T-helper 17 cell (primary cell): ENCODE data around the gene CAMK1D. TPM values are rescaled to one million over a fixed set of nuclear protein-coding genes. Genes with fewer than 3 reads are reported as not detected.
"Not testable (repeated sequence)": the region's sequence is repeated elsewhere in the genome, so short reads cannot be mapped to it uniquely, and the experiment has no call there.

Experiments
- ATAC-seq: fragments of 150-1000 bp; cut with Tn5 transposase; 2 replicates; pipeline ENCODE4 v1.10.0; 2021; ENCODE audit warnings: mild to moderate bottlenecking, moderate library complexity
- DNase-seq, 3 donors: peaks; one replicate each; pipeline versions ENCODE4 v3.0.0 to v3.0.0-alpha.2; 2020 to 2021
- H3K9me3 ChIP-seq: one replicate; pipeline ENCODE4 v1.7.0; 2013; ENCODE audit warnings: low read length, mild to moderate bottlenecking; ENCODE audit not compliant: control insufficient read depth, poor library complexity, severe bottlenecking
- H3K27ac Mint-ChIP-seq: one replicate; pipeline ENCODE4 v1.8.0; 2022; ENCODE audit warnings: mild to moderate bottlenecking, moderate library complexity, mixed read lengths
- H3K27me3 Mint-ChIP-seq: one replicate; pipeline ENCODE4 v1.8.0; 2022; ENCODE audit warnings: mixed read lengths
- H3K36me3 Mint-ChIP-seq: one replicate; pipeline ENCODE4 v1.8.0; 2022; ENCODE audit warnings: low read depth, mixed read lengths
- H3K4me1 Mint-ChIP-seq: one replicate; pipeline ENCODE4 v1.8.0; 2022; ENCODE audit warnings: mild to moderate bottlenecking, mixed read lengths
- H3K4me3 Mint-ChIP-seq: one replicate; pipeline ENCODE4 v1.8.0; 2022; ENCODE audit warnings: mild to moderate bottlenecking, moderate library complexity, mixed read lengths
- total RNA-seq, 4 donors: library from RNA in 2 of 4; stranded (reverse) in 2 of 4; gene quantifications; one replicate each; pipeline ENCODE4 v1.2.3 and lab custom pipeline; 2022 to 2026

CAMK1D gene
- total RNA-seq, 2 donors from 2014 or later, result 31.1 to 47.3 TPM

- DNase-seq, result no peak
Measured at GRCh38 chr10:12707461-12708185, 358.3 kb downstream of the CAMK1D start.

GRCh38 chr10:12709000-12709401, 359.7 kb downstream of the CAMK1D start:
- no peaks in the 10 kb centered on the region for H3K36me3 Mint-ChIP-seq
- peak overlapping the region; percentile 45 for H3K27ac Mint-ChIP-seq
- ATAC-seq (no peak), DNase-seq (no peak)
- no peaks in the 10 kb centered on the region for H3K27me3 Mint-ChIP-seq
- H3K9me3 ChIP-seq, result no peaks in the 10 kb centered on the region
- H3K4me3 Mint-ChIP-seq, result no peak overlapping the region
- H3K4me1 Mint-ChIP-seq, result peaks cover 9% of the 10 kb centered on the region

More at GRCh38 chr10:12707461-12708185, 358.3 kb downstream of the CAMK1D start:
- no peaks in the 10 kb centered on the region for H3K9me3 ChIP-seq
- no peaks in the 10 kb centered on the region for H3K27me3 Mint-ChIP-seq
- peak; percentile 26 for ATAC-seq
- peaks cover 9% of the 10 kb centered on the region for H3K4me1 Mint-ChIP-seq
- no peak overlapping the region for H3K4me3 Mint-ChIP-seq
- H3K36me3 Mint-ChIP-seq, result no peaks in the 10 kb centered on the region
- H3K27ac Mint-ChIP-seq, result peak overlapping the region; percentile 63

- DNase-seq, result no peak
- ATAC-seq, result no peak
Measured at GRCh38 chr10:12709521-12709963, 360.2 kb downstream of the CAMK1D start.

GRCh38 chr10:12710157-12710556, 360.8 kb downstream of the CAMK1D start:
- DNase-seq (no peak), ATAC-seq (no peak)
- Mint-ChIP-seq H3K4me3 (no peak overlapping the region), H3K27ac (no peak overlapping the region), H3K4me1 (peaks cover 12% of the 10 kb centered on the region), H3K27me3 (no peaks in the 10 kb centered on the region), H3K36me3 (no peaks in the 10 kb centered on the region)
- H3K9me3 ChIP-seq, result no peaks in the 10 kb centered on the region

More at GRCh38 chr10:12709521-12709963, 360.2 kb downstream of the CAMK1D start:
- Mint-ChIP-seq H3K27ac (peak overlapping the region; percentile 45), H3K4me3 (no peak overlapping the region), H3K36me3 (no peaks in the 10 kb centered on the region), H3K4me1 (peaks cover 9% of the 10 kb centered on the region), H3K27me3 (no peaks in the 10 kb centered on the region)
- no peaks in the 10 kb centered on the region for H3K9me3 ChIP-seq

GRCh38 chr10:12710594-12711349, 361.4 kb downstream of the CAMK1D start:
- H3K36me3 Mint-ChIP-seq, result no peaks in the 10 kb centered on the region
- H3K27ac Mint-ChIP-seq, result no peak overlapping the region
- no peaks in the 10 kb centered on the region for H3K27me3 Mint-ChIP-seq
- peak; percentile 47 to 67 (median 49) for DNase-seq
- peak overlapping the region; percentile 19 for H3K4me3 Mint-ChIP-seq
- H3K4me1 Mint-ChIP-seq, result peaks cover 12% of the 10 kb centered on the region
- peak; percentile 89 for ATAC-seq
- H3K9me3 ChIP-seq, result no peaks in the 10 kb centered on the region

- no peak overlapping the region for H3K27ac Mint-ChIP-seq
Measured at GRCh38 chr10:12711350-12711708, 362.0 kb downstream of the CAMK1D start.

GRCh38 chr10:12712293-12712983, 363.1 kb downstream of the CAMK1D start:
- peaks cover 10% of the 10 kb centered on the region for H3K4me1 Mint-ChIP-seq
- H3K27ac Mint-ChIP-seq, result no peak overlapping the region
- DNase-seq (no peak), ATAC-seq (no peak)
- H3K9me3 ChIP-seq, result no peaks in the 10 kb centered on the region
- H3K36me3 Mint-ChIP-seq, result no peaks in the 10 kb centered on the region
- no peak overlapping the region for H3K4me3 Mint-ChIP-seq
- no peaks in the 10 kb centered on the region for H3K27me3 Mint-ChIP-seq

More at GRCh38 chr10:12711350-12711708, 362.0 kb downstream of the CAMK1D start:
- no peaks in the 10 kb centered on the region for H3K9me3 ChIP-seq
- ATAC-seq (no peak), DNase-seq (no peak)
- H3K27me3 Mint-ChIP-seq, result no peaks in the 10 kb centered on the region
- no peaks in the 10 kb centered on the region for H3K36me3 Mint-ChIP-seq
- no peak overlapping the region for H3K4me3 Mint-ChIP-seq
- peaks cover 10% of the 10 kb centered on the region for H3K4me1 Mint-ChIP-seq

GRCh38 chr10:12712984-12713316, 363.6 kb downstream of the CAMK1D start:
- ATAC-seq, DNase-seq, H3K27me3 Mint-ChIP-seq, H3K27ac Mint-ChIP-seq, H3K4me1 Mint-ChIP-seq, H3K36me3 Mint-ChIP-seq, H3K4me3 Mint-ChIP-seq, H3K9me3 ChIP-seq: not testable (repeated sequence)

- Mint-ChIP-seq H3K4me1 (peaks cover 10% of the 10 kb centered on the region), H3K27me3 (no peaks in the 10 kb centered on the region), H3K27ac (no peak overlapping the region), H3K4me3 (no peak overlapping the region), H3K36me3 (no peaks in the 10 kb centered on the region)
- H3K9me3 ChIP-seq, result no peaks in the 10 kb centered on the region
- ATAC-seq, result no peak
- no peak for DNase-seq
Measured at GRCh38 chr10:12716042-12716441, 366.7 kb downstream of the CAMK1D start.

- peaks cover 3% of the 10 kb centered on the region for H3K36me3 Mint-ChIP-seq
- peaks cover 10% of the 10 kb centered on the region for H3K4me1 Mint-ChIP-seq
- H3K27me3 Mint-ChIP-seq, result no peaks in the 10 kb centered on the region
- H3K9me3 ChIP-seq, result no peaks in the 10 kb centered on the region
- ATAC-seq (no peak), DNase-seq (no peak)
- H3K27ac Mint-ChIP-seq, result no peak overlapping the region
- H3K4me3 Mint-ChIP-seq, result no peak overlapping the region
Measured at GRCh38 chr10:12717981-12718707, 368.8 kb downstream of the CAMK1D start.

- H3K27ac Mint-ChIP-seq, result no peak overlapping the region
- no peaks in the 10 kb centered on the region for H3K9me3 ChIP-seq
- H3K36me3 Mint-ChIP-seq, result peaks cover 3% of the 10 kb centered on the region
- peaks cover 13% of the 10 kb centered on the region for H3K4me1 Mint-ChIP-seq
- DNase-seq (no peak), ATAC-seq (no peak)
- H3K4me3 Mint-ChIP-seq, result no peak overlapping the region
- no peaks in the 10 kb centered on the region for H3K27me3 Mint-ChIP-seq
Measured at GRCh38 chr10:12719365-12719764, 370.0 kb downstream of the CAMK1D start.

- ATAC-seq, result no peak
Measured at GRCh38 chr10:12720217-12720981, 371.1 kb downstream of the CAMK1D start.

More at GRCh38 chr10:12720217-12720981, 371.1 kb downstream of the CAMK1D start:
- H3K27ac Mint-ChIP-seq, result no peak overlapping the region
- no peak for DNase-seq
- H3K27me3 Mint-ChIP-seq, result no peaks in the 10 kb centered on the region
- no peak overlapping the region for H3K4me3 Mint-ChIP-seq
- no peaks in the 10 kb centered on the region for H3K9me3 ChIP-seq
- peaks cover 3% of the 10 kb centered on the region for H3K36me3 Mint-ChIP-seq
- peaks cover 18% of the 10 kb centered on the region for H3K4me1 Mint-ChIP-seq
